Esophagus (tissue), 2 donors: Measurements from ENCODE around the gene SAMHD1. TPM values are rescaled to one million over a fixed set of nuclear protein-coding genes. Genes with fewer than 3 reads are reported as not detected.
"Not testable (repeated sequence)": the region's sequence is repeated elsewhere in the genome, so short reads cannot be mapped to it uniquely, and the experiment has no call there.

Experiments
- H3K27ac ChIP-seq, 2 donors: one replicate each; pipeline ENCODE4 v1.5.1; 2013; ENCODE audit warnings: low read depth in 2 of 2, mild to moderate bottlenecking in 2 of 2, inconsistent platforms in 1 of 2, low read length in 1 of 2, moderate library complexity in 1 of 2
- H3K27me3 ChIP-seq, 2 donors: one replicate each; pipeline ENCODE4 v1.6.1; 2013; ENCODE audit warnings: low read length in 2 of 2, control low read depth in 1 of 2, mild to moderate bottlenecking in 1 of 2; ENCODE audit not compliant: insufficient read depth in 2 of 2, control insufficient read depth in 1 of 2
- H3K36me3 ChIP-seq, 2 donors: one replicate each; pipeline ENCODE4 v1.6.1; 2013; ENCODE audit warnings: low read length in 1 of 2; ENCODE audit not compliant: control insufficient read depth in 2 of 2, insufficient read depth in 2 of 2
- H3K4me1 ChIP-seq, 2 donors: one replicate each; pipeline ENCODE4 v1.6.1; 2013; ENCODE audit warnings: low read length in 1 of 2; ENCODE audit not compliant: control insufficient read depth in 2 of 2, insufficient read depth in 2 of 2
- H3K4me3 ChIP-seq, 2 donors: one replicate each; pipeline ENCODE4 v1.5.1; 2013; ENCODE audit warnings: low read length in 2 of 2, mild to moderate bottlenecking in 2 of 2, low read depth in 1 of 2, moderate library complexity in 1 of 2
- H3K9me3 ChIP-seq, 2 donors: one replicate each; pipeline ENCODE4 v1.6.1; 2013; ENCODE audit warnings: mild to moderate bottlenecking in 2 of 2, low read depth in 1 of 2, low read length in 1 of 2, moderate library complexity in 1 of 2; ENCODE audit not compliant: control insufficient read depth in 2 of 2, insufficient read depth in 1 of 2
- WGBS, 2 donors: extraction: QIAGEN DNeasy Blood & Tissue Kit; methylation state at CpG; one replicate each; pipeline ENCODE4 v1.1.7; 2013; 5-methylcytosine and 5-hydroxymethylcytosine counted together
- polyA plus RNA-seq, 2 donors: library from polyadenylated mRNA; stranded (reverse); fragments of 200-250 nt; gene quantifications; one replicate each; pipeline ENCODE4 v1.2.3, GENCODE V29; 2013
- donor health status: healthy with polysubstance abuse.
- donor health status: Bipolar disorder and iron deficiency.

The SAMHD1 gene
- 10 to 100 TPM; 25.2 to 29.2 TPM for polyA plus RNA-seq

- Histone ChIP-seq H3K4me3 (peak within 1 kb of the TSS; percentile 73 to 80), H3K27ac (peak within 1 kb of the TSS; percentile 85 to 86), H3K9me3 (no peaks in the 10 kb centered on the region), H3K36me3 (no peaks in the 10 kb centered on the region), H3K4me1 (peaks cover 4 to 7% of the 10 kb centered on the region in 2 donors), H3K27me3 (no peaks in the 10 kb centered on the region)
- WGBS, 2 donors: 0% methylated on average over 64 to 66 of the region's 66 CpGs
These were observed at the start of gene SAMHD1 for GRCh38 chr20:36951198-36951978. TSS of gene SAMHD1 (minus strand) at chr20:36951708. CDS start at chr20:36951643, 65 bp downstream.

- not testable (repeated sequence) for H3K27ac ChIP-seq, H3K9me3 ChIP-seq, H3K4me1 ChIP-seq, H3K27me3 ChIP-seq, H3K36me3 ChIP-seq, H3K4me3 ChIP-seq
- 94% methylated on average over 13 of the region's 26 CpGs; no CpG with 5 or more reads in 1 of the 2 donors for WGBS, 2 donors
These were observed 48.7 kb upstream of the SAMHD1 start for GRCh38 chr20:37000171-37000570.

- H3K4me1 ChIP-seq: no peaks in the 10 kb centered on the region
- peaks cover 0 to 2% of the 10 kb centered on the region in 2 donors for H3K36me3 ChIP-seq
- WGBS, 2 donors: 82 to 83% methylated on average over 7 of the region's 7 CpGs
- H3K9me3 ChIP-seq: no peaks in the 10 kb centered on the region
- H3K27ac ChIP-seq: no peak overlapping the region
- H3K27me3 ChIP-seq: no peaks in the 10 kb centered on the region
- H3K4me3 ChIP-seq: no peak overlapping the region
These were observed 47.1 kb upstream of the SAMHD1 start for GRCh38 chr20:36998652-36999051.

- Histone ChIP-seq H3K4me3 (no peak overlapping the region), H3K4me1 (no peaks in the 10 kb centered on the region), H3K27ac (no peak overlapping the region), H3K9me3 (no peaks in the 10 kb centered on the region), H3K27me3 (no peaks in the 10 kb centered on the region), H3K36me3 (peaks cover 0 to 2% of the 10 kb centered on the region in 2 donors)
- 61 to 68% methylated on average over 1 of the region's 1 CpG for WGBS, 2 donors
These were observed 45.6 kb upstream of the SAMHD1 start for GRCh38 chr20:36997121-36997520.

GRCh38 chr20:36994221-36994620, 42.7 kb upstream of the SAMHD1 start:
- H3K4me3 ChIP-seq, H3K27ac ChIP-seq, H3K27me3 ChIP-seq, H3K9me3 ChIP-seq, H3K36me3 ChIP-seq, H3K4me1 ChIP-seq: not testable (repeated sequence)
- WGBS, 2 donors: 98 to 100% methylated on average over 4 of the region's 4 CpGs

- 92 to 95% methylated on average over 4 of the region's 4 CpGs for WGBS, 2 donors
These were observed 41.4 kb upstream of the SAMHD1 start for GRCh38 chr20:36992802-36993334.

GRCh38 chr20:36991703-36992102, 40.2 kb upstream of the SAMHD1 start:
- H3K27ac ChIP-seq: no peak overlapping the region
- H3K9me3 ChIP-seq: no peaks in the 10 kb centered on the region
- no peak overlapping the region for H3K4me3 ChIP-seq
- WGBS, 2 donors: 89 to 90% methylated on average over 3 of the region's 3 CpGs
- H3K36me3 ChIP-seq: no peaks in the 10 kb centered on the region
- no peaks in the 10 kb centered on the region for H3K4me1 ChIP-seq
- H3K27me3 ChIP-seq: no peaks in the 10 kb centered on the region

More at GRCh38 chr20:36992802-36993334, 41.4 kb upstream of the SAMHD1 start:
- Histone ChIP-seq H3K9me3 (no peaks in the 10 kb centered on the region), H3K27ac (no peak overlapping the region), H3K36me3 (no peaks in the 10 kb centered on the region), H3K27me3 (no peaks in the 10 kb centered on the region), H3K4me3 (no peak overlapping the region), H3K4me1 (no peaks in the 10 kb centered on the region)

GRCh38 chr20:36989797-36990196, 38.3 kb upstream of the SAMHD1 start:
- Histone ChIP-seq H3K4me3 (no peak overlapping the region), H3K36me3 (no peaks in the 10 kb centered on the region), H3K27ac (no peak overlapping the region), H3K27me3 (no peaks in the 10 kb centered on the region), H3K4me1 (no peaks in the 10 kb centered on the region), H3K9me3 (no peaks in the 10 kb centered on the region)
- WGBS, 2 donors: 69 to 80% methylated on average over 6 of the region's 6 CpGs

- Histone ChIP-seq H3K27ac (no peak overlapping the region), H3K4me3 (no peak overlapping the region), H3K4me1 (no peaks in the 10 kb centered on the region), H3K36me3 (no peaks in the 10 kb centered on the region), H3K27me3 (no peaks in the 10 kb centered on the region), H3K9me3 (no peaks in the 10 kb centered on the region)
- 70 to 71% methylated on average over 3 of the region's 3 CpGs for WGBS, 2 donors
These were observed 37.0 kb upstream of the SAMHD1 start for GRCh38 chr20:36988494-36988966.

- Histone ChIP-seq H3K36me3 (no peaks in the 10 kb centered on the region), H3K9me3 (no peaks in the 10 kb centered on the region), H3K4me3 (no peak overlapping the region), H3K4me1 (no peaks in the 10 kb centered on the region), H3K27ac (no peak overlapping the region), H3K27me3 (no peaks in the 10 kb centered on the region)
- 78 to 80% methylated on average over 6 of the region's 6 CpGs for WGBS, 2 donors
These were observed 32.7 kb upstream of the SAMHD1 start for GRCh38 chr20:36984257-36984638.
